HG02571 (cell line): ENCODE results near the gene RCE1.

Source experiments
- ATAC-seq: cut with Tn5 transposase; IDR thresholded peaks from one replicate; pipeline ENCODE4 v1.9.1; 2021; ENCODE audit warnings: mild to moderate bottlenecking, moderate library complexity; ENCODE audit not compliant: unreplicated experiment

RCE1 gene

GRCh38 chr11:66844496-66845142 lies 1.4 kb downstream of the RCE1 start:
- ATAC-seq, result no peak

GRCh38 chr11:66845143-66845875 lies 2.1 kb downstream of the RCE1 start:
- no peak for ATAC-seq

GRCh38 chr11:66845876-66846212 lies 2.6 kb downstream of the RCE1 start:
- no peak for ATAC-seq

GRCh38 chr11:66846671-66847091 lies 3.4 kb downstream of the RCE1 start:
- no peak for ATAC-seq

GRCh38 chr11:66847461-66848232 lies 4.4 kb downstream of the RCE1 start:
- no peak for ATAC-seq

- ATAC-seq, result no peak
Observed at GRCh38 chr11:66848671-66849500, 5.6 kb downstream of the RCE1 start.

GRCh38 chr11:66849501-66850234 lies 6.4 kb downstream of the RCE1 start:
- no peak for ATAC-seq

GRCh38 chr11:66850235-66850587 lies 7.0 kb downstream of the RCE1 start:
- ATAC-seq, result no peak

GRCh38 chr11:66850588-66851238 lies 7.5 kb downstream of the RCE1 start:
- ATAC-seq, result no peak

- ATAC-seq, result no peak
Observed at GRCh38 chr11:66851239-66851596, 8.0 kb downstream of the RCE1 start.

- no peak for ATAC-seq
Observed at GRCh38 chr11:66851698-66852465, 8.6 kb downstream of the RCE1 start.

- no peak for ATAC-seq
Observed at GRCh38 chr11:66852466-66853241, 9.4 kb downstream of the RCE1 start.

- ATAC-seq, result no peak
Observed at GRCh38 chr11:66853242-66854229, 10.3 kb downstream of the RCE1 start.

- no peak for ATAC-seq
Observed at GRCh38 chr11:66854231-66854661, 11.0 kb downstream of the RCE1 start.

GRCh38 chr11:66854729-66855211 lies 11.5 kb downstream of the RCE1 start:
- no peak for ATAC-seq

- peak; percentile 63 for ATAC-seq
Observed at GRCh38 chr11:66855574-66856495, 12.6 kb downstream of the RCE1 start.
